Measurements from ENCODE around the gene F10. TPM values are rescaled to one million over a fixed set of nuclear protein-coding genes. Genes with fewer than 3 reads are reported as not detected.
"Not testable (repeated sequence)": the region's sequence is repeated elsewhere in the genome, so short reads cannot be mapped to it uniquely, and the experiment has no call there.

The F10 gene
- total RNA-seq, 1 experiment from 2014 or later, result not detected

DNA sequence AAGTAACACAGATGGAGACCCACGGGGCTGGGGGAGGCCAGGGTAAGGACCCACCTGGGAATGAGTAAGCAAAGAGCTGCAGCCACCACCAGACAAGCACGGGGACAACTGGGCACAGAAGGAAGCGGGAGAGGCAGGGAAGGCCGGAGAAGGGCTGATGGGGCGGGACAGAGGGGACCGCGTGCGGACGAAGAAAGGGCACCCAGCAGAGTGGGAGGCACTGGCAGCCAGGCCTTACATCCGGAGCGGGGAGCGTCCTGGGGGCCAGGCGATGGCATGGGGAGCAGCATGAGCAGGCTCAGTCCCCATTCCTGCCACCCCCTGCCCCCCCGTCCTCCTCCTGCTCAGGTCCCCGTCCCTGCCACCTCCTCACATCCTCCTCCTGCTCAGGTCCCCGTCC is 38.8 kb downstream of the F10 start:
- H3K36me3 ChIP-seq (ENCODE audit: insufficient read depth, low read length, poor library complexity, severe bottlenecking), result no peaks in the 10 kb centered on the region
- TF ChIP-seq EZH2 (IDR thresholded peaks at IDR 0.05; ENCODE audit: borderline replicate concordance, low read depth, low read length, poor library complexity, severe bottlenecking) (no peak), CTCF (conservative IDR thresholded peaks at IDR 0.05; ENCODE audit: low read depth, low read length) (no peak)
- intact Hi-C loops (cut with micrococcal nuclease; ENCODE audit: unreplicated experiment), result no loop called here
- POLR2A ChIA-PET (ENCODE audit: low non-redundant PET), result no interaction called here
- no TSS peak for BruUV-seq (replicated peaks)
- H3K27ac ChIP-seq (ENCODE audit: low read depth, low read length, poor library complexity, severe bottlenecking), result no peak overlapping the region
- peaks cover 14% of the 10 kb centered on the region for H3K4me1 ChIP-seq (ENCODE audit: insufficient read depth, low read length, poor library complexity, severe bottlenecking)
- no peak overlapping the region for H3K4me3 ChIP-seq (ENCODE audit: low read depth, low read length, poor library complexity, severe bottlenecking)
- CTCF ChIA-PET, result no interaction called here
- no peak for DNase-seq (ENCODE audit: low spot score)
- no peaks in the 10 kb centered on the region for H3K27me3 ChIP-seq (replicated peaks; ENCODE audit: insufficient read depth, low read depth, low read length, poor library complexity)
- no peaks in the 10 kb centered on the region for H3K9me3 ChIP-seq (ENCODE audit: low read depth, low read length, poor library complexity, severe bottlenecking)

GRCh38 chr13:113161975-113162374 is 39.4 kb downstream of the F10 start:
- H3K27me3 ChIP-seq (replicated peaks; ENCODE audit: insufficient read depth, low read depth, low read length, poor library complexity); CTCF ChIA-PET; H3K4me3 ChIP-seq (ENCODE audit: low read depth, low read length, poor library complexity, severe bottlenecking); H3K36me3 ChIP-seq (ENCODE audit: insufficient read depth, low read length, poor library complexity, severe bottlenecking); intact Hi-C loops (cut with micrococcal nuclease; ENCODE audit: unreplicated experiment); H3K27ac ChIP-seq (ENCODE audit: low read depth, low read length, poor library complexity, severe bottlenecking); DNase-seq (ENCODE audit: low spot score); POLR2A ChIA-PET (ENCODE audit: low non-redundant PET); BruUV-seq (replicated peaks); H3K9me3 ChIP-seq (ENCODE audit: low read depth, low read length, poor library complexity, severe bottlenecking): not testable (repeated sequence)
- peaks cover 14% of the 10 kb centered on the region for H3K4me1 ChIP-seq (ENCODE audit: insufficient read depth, low read length, poor library complexity, severe bottlenecking)

DNA sequence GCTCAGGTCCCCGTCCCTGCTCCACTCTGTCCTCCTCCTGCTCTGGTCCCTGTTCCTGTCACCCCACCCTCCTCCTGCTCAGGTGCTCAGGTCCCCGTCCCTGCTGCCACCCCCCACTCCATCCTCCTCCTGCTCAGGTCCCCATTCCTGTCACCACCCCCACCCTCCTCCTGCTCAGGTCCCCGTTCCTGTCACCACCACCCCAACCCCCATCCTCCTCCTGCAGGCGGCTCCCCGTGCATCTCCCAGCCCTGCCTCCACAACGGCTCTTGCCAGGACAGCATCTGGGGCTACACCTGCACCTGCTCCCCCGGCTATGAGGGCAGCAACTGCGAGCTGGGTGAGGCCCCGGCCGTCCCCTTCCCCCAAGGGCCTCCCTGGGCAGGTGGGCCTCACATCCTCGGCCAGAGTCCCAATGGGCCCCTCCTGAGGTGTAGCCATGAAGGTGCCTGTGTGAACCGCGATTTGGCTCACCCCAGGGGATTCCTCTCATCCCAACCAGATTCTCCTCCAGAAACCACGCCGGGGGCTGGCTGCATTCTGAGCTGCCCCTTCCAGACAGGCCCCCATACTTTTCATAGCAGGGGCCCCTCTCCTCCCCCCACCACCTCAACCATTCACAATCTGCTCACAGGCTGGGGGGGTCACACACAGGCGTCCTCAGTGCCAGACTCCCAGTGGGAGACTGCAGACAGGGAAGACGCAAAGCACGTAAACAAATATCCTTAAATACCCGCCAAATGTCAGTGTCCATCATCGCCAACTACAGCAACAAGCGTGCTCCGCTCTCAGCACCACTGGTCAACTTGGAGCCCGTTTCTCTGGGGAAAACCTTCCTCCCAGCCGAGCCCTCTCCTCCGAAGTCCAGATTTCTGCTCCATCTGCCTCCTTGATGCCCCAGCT is 40.4 kb downstream of the F10 start:
- TF ChIP-seq CTCF (conservative IDR thresholded peaks at IDR 0.05; ENCODE audit: low read depth, low read length) (no peak), EZH2 (IDR thresholded peaks at IDR 0.05; ENCODE audit: borderline replicate concordance, low read depth, low read length, poor library complexity, severe bottlenecking) (no peak)
- CTCF ChIA-PET, result no interaction called here

DNA sequence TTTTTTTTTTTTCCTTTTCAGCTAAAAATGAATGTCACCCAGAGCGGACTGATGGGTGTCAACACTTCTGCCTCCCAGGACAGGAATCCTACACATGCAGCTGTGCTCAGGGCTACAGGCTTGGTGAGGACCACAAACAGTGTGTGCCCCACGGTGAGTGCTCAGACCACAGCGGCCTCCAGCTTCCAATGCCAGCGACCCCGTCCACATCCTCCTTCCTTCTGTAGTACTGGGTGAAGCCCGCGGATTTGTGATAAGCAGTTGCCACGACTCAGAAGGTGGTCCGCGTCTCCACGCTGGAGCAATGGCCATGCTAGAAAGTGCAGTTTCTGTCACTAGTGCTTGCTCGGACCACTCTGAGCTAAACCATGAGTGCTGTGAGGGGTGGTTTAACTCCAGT is 41.9 kb downstream of the F10 start:
- Histone ChIP-seq H3K36me3 (ENCODE audit: insufficient read depth, low read length, poor library complexity, severe bottlenecking) (no peaks in the 10 kb centered on the region), H3K4me1 (ENCODE audit: insufficient read depth, low read length, poor library complexity, severe bottlenecking) (no peaks in the 10 kb centered on the region), H3K27ac (ENCODE audit: low read depth, low read length, poor library complexity, severe bottlenecking) (no peak overlapping the region), H3K4me3 (ENCODE audit: low read depth, low read length, poor library complexity, severe bottlenecking) (no peak overlapping the region), H3K9me3 (ENCODE audit: low read depth, low read length, poor library complexity, severe bottlenecking) (no peaks in the 10 kb centered on the region), H3K27me3 (replicated peaks; ENCODE audit: insufficient read depth, low read depth, low read length, poor library complexity) (no peaks in the 10 kb centered on the region)
- no peak for DNase-seq (ENCODE audit: low spot score)
- POLR2A ChIA-PET (ENCODE audit: low non-redundant PET), result interaction anchor here (0.6 kb wide), 1 partner anchor 16 kb away, joined by 4 read pairs; no protein-coding TSS in a partner anchor
- TF ChIP-seq EZH2 (IDR thresholded peaks at IDR 0.05; ENCODE audit: borderline replicate concordance, low read depth, low read length, poor library complexity, severe bottlenecking), result no peak
- BruUV-seq (replicated peaks), result no TSS peak
- CTCF ChIA-PET, result no interaction called here
- intact Hi-C loops (cut with micrococcal nuclease; ENCODE audit: unreplicated experiment), result no loop called here

More for the DNA sequence above, 40.4 kb downstream of the F10 start:
- H3K27me3 ChIP-seq (replicated peaks; ENCODE audit: insufficient read depth, low read depth, low read length, poor library complexity), result no peaks in the 10 kb centered on the region
- H3K4me3 ChIP-seq (ENCODE audit: low read depth, low read length, poor library complexity, severe bottlenecking), result no peak overlapping the region
- DNase-seq (ENCODE audit: low spot score), result no peak
- intact Hi-C loops (cut with micrococcal nuclease; ENCODE audit: unreplicated experiment), result no loop called here
- POLR2A ChIA-PET (ENCODE audit: low non-redundant PET), result no interaction called here
- BruUV-seq (replicated peaks), result no TSS peak
- no peaks in the 10 kb centered on the region for H3K9me3 ChIP-seq (ENCODE audit: low read depth, low read length, poor library complexity, severe bottlenecking)
- no peak overlapping the region for H3K27ac ChIP-seq (ENCODE audit: low read depth, low read length, poor library complexity, severe bottlenecking)
- H3K36me3 ChIP-seq (ENCODE audit: insufficient read depth, low read length, poor library complexity, severe bottlenecking), result no peaks in the 10 kb centered on the region
- H3K4me1 ChIP-seq (ENCODE audit: insufficient read depth, low read length, poor library complexity, severe bottlenecking), result peaks cover 6% of the 10 kb centered on the region

Data from A673 (cell line).